GM20000 (cell line): ENCODE data around the gene BDKRB1.

ENCODE experiments used
- DNase-seq: peaks from one replicate; pipeline ENCODE4 v3.0.0; 2012; ENCODE audit warnings: low spot score
- TF ChIP-seq, protein P1 (sequence below): IDR thresholded peaks from 2 replicates; pipeline ENCODE4 v1.5.1; 2012; ENCODE audit warnings: mild to moderate bottlenecking, control low read depth; ENCODE audit errors: extremely low read depth, missing control alignments

The BDKRB1 gene

DNA sequence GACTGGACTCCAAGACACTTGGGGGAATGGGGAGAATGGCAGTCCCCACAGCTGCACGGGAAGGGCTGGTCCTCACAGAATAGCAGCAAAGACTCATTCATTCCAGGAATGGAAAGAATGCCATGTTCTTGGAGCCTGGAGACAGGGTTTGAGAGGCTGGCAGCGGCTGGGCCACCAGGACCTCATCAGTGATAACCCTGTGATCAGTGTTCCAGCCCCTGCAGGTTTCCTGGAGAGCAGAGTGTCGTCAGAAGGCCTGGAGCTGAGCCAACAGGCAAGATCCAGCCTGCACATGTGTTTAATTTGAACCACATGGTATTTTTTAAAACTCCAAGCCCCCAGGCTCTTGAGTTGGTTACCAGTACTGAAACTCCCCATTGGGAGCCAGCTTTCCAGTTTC lies 11.3 kb downstream of the BDKRB1 start:
- no peak for DNase-seq
- TF ChIP-seq, protein P1, sequence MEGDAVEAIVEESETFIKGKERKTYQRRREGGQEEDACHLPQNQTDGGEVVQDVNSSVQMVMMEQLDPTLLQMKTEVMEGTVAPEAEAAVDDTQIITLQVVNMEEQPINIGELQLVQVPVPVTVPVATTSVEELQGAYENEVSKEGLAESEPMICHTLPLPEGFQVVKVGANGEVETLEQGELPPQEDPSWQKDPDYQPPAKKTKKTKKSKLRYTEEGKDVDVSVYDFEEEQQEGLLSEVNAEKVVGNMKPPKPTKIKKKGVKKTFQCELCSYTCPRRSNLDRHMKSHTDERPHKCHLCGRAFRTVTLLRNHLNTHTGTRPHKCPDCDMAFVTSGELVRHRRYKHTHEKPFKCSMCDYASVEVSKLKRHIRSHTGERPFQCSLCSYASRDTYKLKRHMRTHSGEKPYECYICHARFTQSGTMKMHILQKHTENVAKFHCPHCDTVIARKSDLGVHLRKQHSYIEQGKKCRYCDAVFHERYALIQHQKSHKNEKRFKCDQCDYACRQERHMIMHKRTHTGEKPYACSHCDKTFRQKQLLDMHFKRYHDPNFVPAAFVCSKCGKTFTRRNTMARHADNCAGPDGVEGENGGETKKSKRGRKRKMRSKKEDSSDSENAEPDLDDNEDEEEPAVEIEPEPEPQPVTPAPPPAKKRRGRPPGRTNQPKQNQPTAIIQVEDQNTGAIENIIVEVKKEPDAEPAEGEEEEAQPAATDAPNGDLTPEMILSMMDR, result no peak

DNA sequence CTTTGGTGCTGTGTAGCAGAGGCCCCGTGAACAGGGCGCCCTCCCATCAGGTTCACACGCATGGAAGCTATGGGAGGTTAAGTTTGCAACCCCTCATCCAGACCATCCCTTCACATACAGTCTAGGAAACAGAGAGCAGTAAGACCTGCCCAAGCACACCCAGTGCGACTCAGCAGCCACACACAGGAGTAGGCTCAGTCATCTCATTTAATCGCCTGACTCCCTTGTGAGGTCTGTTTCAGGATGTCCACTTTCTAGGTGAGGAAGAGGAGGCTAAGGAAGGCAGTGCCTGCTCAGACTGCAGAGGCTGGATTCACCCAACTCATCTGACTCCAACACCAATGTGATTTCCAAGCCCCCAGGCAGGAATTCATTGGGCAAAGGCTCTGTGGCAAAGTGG lies 11.9 kb downstream of the BDKRB1 start:
- no peak for DNase-seq
- TF ChIP-seq, protein P1, result no peak

DNA sequence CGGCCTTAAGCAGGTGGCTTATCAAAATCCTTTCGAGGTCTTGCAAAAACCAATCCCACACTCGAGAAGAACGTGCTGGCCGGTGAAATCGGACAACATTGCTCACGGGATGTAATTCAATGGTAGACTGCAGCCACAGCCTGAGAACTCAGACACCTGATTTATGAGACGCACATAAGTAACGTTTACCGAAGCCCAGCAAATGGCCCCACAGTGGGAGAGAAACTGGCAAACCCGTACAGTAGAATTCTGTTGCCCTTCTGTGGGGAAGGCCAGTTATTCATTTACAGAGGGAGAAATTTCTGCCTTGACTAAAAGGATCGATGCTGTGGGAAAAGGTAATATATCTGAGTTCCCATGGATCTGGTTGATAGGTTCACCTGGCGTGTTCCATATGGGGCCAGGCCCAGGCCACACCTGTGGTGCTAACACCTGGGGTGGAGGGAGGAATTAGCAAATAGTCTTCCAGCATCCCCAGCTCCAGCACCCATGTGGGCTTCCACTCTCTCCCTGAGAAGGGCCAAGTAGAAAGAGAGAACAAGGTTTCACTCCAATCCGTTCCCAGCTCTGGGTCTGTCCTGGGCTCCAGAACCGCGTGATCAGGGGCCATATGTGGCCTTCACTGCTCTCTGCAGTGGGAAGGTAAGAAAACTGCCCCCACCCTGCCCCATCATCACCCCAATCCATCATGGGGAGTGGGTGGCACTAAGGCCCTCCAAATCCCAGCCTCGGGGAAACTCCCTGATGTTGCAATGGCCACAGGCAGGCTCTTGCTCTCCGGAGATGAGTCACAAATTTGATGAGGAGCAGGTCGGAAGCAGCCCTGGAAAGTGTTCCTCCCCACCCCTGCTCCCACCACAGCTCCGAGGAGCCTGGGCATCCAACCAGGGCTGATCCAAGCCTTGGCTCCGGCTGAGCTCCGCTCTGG lies 12.7 kb downstream of the BDKRB1 start:
- TF ChIP-seq, protein P1, result no peak
- no peak for DNase-seq

DNA sequence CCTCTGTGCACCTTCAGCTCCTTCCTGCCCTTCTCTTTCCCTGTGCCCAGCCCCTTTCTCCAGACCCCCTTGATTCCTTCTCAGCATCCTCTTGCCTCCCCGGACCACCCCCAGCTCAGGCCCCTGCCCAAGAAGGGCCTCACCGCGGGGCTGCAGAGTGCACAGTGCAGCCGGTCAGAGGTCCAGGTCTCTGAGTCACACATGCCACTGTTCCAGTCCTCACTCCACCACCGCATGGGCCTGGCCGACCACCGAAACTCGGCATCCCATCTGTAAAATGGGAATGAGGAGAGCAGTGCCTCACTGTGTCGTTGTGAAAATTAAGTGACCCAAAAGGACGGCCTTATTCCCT lies 13.3 kb downstream of the BDKRB1 start:
- TF ChIP-seq, protein P1, result no peak

DNA sequence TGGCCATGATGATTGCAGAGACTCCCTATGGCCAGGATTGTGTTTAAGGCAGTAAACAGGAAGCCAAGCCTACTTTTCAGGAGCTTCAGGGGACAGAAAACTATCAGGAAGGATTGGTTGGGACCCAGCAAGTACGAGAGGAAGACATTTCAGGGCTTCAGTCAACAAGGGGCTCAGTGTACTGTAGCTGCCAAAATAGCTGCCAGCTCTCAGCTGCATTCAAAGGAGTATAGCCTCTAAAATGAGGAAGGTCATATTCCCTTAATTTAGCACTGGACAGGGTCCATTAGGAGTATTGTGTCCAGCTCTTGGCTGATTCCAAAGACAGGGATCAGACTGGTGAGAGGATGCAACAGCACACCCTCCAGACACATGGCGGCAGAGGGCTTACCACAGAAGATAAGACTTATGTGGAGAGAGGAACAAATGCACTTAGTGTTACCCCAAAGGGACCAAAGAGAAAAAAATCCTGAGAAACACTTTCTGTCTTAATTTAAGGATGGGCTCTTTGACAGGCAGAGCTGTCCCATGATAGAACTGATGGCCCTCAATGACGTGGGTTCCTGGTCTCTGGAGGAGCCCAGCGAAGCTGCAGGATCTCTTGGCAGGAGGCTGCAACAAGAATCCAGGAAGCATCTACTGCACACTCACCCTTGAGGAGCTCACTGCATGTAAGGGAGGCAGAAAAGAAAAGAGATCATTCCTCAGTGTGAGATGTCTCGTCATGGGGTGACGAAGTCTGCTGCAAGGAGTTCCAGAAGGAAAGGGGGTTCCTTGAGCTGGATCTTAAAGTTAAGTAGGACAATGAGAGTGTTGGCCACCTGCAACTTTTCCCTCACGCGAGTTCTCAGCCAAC lies 14.8 kb downstream of the BDKRB1 start:
- TF ChIP-seq, protein P1, result no peak
- DNase-seq, result no peak

More for the DNA sequence above, 13.3 kb downstream of the BDKRB1 start:
- no peak for DNase-seq

DNA sequence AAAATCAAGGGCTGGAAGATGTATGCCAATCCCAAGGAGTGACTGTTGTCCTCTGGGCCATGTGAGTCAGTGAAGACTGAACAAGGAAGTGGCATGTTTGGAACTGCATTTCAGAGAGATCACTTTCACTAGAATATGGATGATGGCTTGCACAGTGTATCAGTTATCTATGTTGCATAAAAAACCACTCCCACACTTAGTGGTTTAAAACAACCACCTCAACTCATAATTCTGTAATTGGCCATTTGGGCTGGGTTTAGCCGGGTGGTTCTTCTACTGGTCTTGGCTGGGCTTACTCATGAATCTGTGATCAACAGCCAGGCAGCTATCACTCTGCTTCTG lies 15.4 kb downstream of the BDKRB1 start:
- TF ChIP-seq, protein P1, result no peak
- DNase-seq, result no peak

DNA sequence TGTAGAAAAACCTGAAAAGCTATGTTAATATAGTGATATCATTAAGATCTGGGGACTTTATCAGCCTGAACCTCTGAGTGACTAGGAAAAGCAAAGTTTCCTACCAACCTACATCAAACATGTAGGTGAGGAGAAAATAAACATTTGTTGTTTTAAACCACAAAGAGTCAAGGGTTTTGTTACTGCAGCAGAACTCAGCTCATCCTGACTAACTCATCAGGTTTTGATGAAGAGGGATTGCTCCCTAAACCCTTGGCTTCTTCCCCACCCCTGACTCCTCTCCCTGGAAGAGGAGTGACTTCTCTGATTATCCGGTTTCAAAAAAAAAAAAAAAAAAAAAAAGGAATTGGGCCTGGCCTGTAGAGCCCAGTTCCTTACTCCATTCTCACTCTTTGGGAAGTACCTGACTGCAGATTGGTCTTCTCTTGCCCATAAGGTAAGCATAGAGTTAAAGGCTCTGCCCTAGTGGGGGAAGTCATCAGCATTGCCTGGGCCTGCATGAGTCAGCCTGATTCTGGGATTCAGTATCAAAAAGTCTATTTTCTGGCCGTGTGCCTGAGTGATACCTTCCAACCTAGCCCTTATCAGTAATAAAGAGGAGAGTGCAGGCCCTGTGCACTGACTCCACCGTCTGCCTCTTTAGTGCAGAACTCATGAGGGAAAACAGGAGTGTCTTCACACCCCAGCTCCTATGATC lies 16.9 kb downstream of the BDKRB1 start:
- TF ChIP-seq, protein P1, result no peak
- DNase-seq, result no peak
